HepG2 (cell line): ENCODE data around the gene HBM. TPM values are rescaled to one million over a fixed set of nuclear protein-coding genes. Genes with fewer than 3 reads are reported as not detected.

Source experiments
- FUBP1 ChIP-seq: sonication (generic); formaldehyde crosslinking; IDR thresholded peaks from 2 replicates; pipeline ENCODE4 v1.5.1; 2020; ENCODE audit warnings: missing genetic modification reagents, mild to moderate bottlenecking, borderline replicate concordance
- HNRNPH1 ChIP-seq: fragments of 200-400 bp; formaldehyde crosslinking; optimal IDR thresholded peaks from 2 replicates; pipeline ENCODE3; 2017; ENCODE audit warnings: mild to moderate bottlenecking, low read depth, low read length
- MIXL1 ChIP-seq: IDR thresholded peaks from 2 replicates; pipeline ENCODE4 v1.6.1; 2016
- NRL ChIP-seq: sonication (generic); formaldehyde crosslinking; IDR thresholded peaks from 2 replicates; pipeline ENCODE4 v1.5.0; 2020; ENCODE audit warnings: missing genetic modification reagents, mild to moderate bottlenecking, moderate library complexity, borderline replicate concordance
- PHF8 ChIP-seq: sonication (generic); formaldehyde crosslinking; IDR thresholded peaks from 2 replicates; pipeline ENCODE4 v1.5.0; 2020; ENCODE audit warnings: missing genetic modification reagents
- SIN3A ChIP-seq: IDR thresholded peaks from 2 replicates; pipeline ENCODE4 v1.6.1; 2011; ENCODE audit warnings: low read depth, mild to moderate bottlenecking, control low read depth, low read length, borderline replicate concordance
- THAP8 ChIP-seq: sonication (generic); formaldehyde crosslinking; IDR thresholded peaks from 2 replicates; pipeline ENCODE4 v1.5.1; 2020; ENCODE audit warnings: missing genetic modification reagents, mild to moderate bottlenecking, borderline replicate concordance
- ZFP36L2 ChIP-seq: sonication (generic); formaldehyde crosslinking; IDR thresholded peaks from 2 replicates; pipeline ENCODE4 v1.4.0; 2020; ENCODE audit warnings: missing genetic modification reagents
- ZNF30 ChIP-seq: sonication (generic); formaldehyde crosslinking; IDR thresholded peaks from 2 replicates; pipeline ENCODE4 v1.5.0; 2020; ENCODE audit warnings: mild to moderate bottlenecking, missing genetic modification reagents
- ZNF414 ChIP-seq: sonication (generic); formaldehyde crosslinking; IDR thresholded peaks from 2 replicates; pipeline ENCODE4 v1.5.0; 2020; ENCODE audit warnings: missing genetic modification reagents
- ZNF564 ChIP-seq: sonication (generic); formaldehyde crosslinking; IDR thresholded peaks from 2 replicates; pipeline ENCODE4 v1.8.1; 2023; ENCODE audit warnings: mild to moderate bottlenecking, missing genetic modification reagents
- ZNF576 ChIP-seq: sonication (generic); formaldehyde crosslinking; IDR thresholded peaks from 2 replicates; pipeline ENCODE4 v1.4.0; 2020; ENCODE audit warnings: mild to moderate bottlenecking, missing genetic modification reagents
- ZNF629 ChIP-seq: sonication (generic); formaldehyde crosslinking; conservative IDR thresholded peaks from 2 replicates; pipeline ENCODE4 v1.5.0; 2020; ENCODE audit warnings: missing genetic modification reagents
- ZNF660 ChIP-seq: sonication (generic); formaldehyde crosslinking; IDR thresholded peaks from 2 replicates; pipeline ENCODE4 v1.5.1; 2020; ENCODE audit warnings: mild to moderate bottlenecking, low read depth, missing genetic modification reagents, borderline replicate concordance
- ZNF7 ChIP-seq: IDR thresholded peaks from 2 replicates; pipeline ENCODE4 v1.6.1; 2016; ENCODE audit warnings: missing biosample characterization, missing genetic modification reagents
- ZSCAN20 ChIP-seq: sonication (generic); formaldehyde crosslinking; IDR thresholded peaks from 2 replicates; pipeline ENCODE4 v1.4.0; 2020; ENCODE audit warnings: missing genetic modification reagents, mild to moderate bottlenecking, borderline replicate concordance
- polyA plus RNA-seq, 8 experiments: library from polyadenylated mRNA; depleted of rRNA in 3 of 8; stranded (reverse) in 7 of 8; unstranded in 1 of 8; fragments of >200 nt; fragmentation: Illumina TruSeq in 4 of 8; extraction: Trizol in 4 of 8; gene quantifications; 2 replicates each; pipeline versions ENCODE4 v1.2.1 to v1.2.3, GENCODE V29; 2011 to 2016; ENCODE audit warnings: low read depth in 4 of 8, missing spikeins in 1 of 8, mixed read lengths in 1 of 8; ENCODE audit not compliant: insufficient read depth in 1 of 8
- total RNA-seq, 5 experiments: library from RNA; depleted of rRNA; stranded (reverse); fragments of >200 nt; fragmentation: Illumina TruSeq; extraction: Trizol; gene quantifications; 2 replicates each; pipeline ENCODE4 v1.2.3, GENCODE V29; 2016; ENCODE audit warnings: low read depth in 1 of 5
- TF ChIP-seq, protein P1 (sequence below): IDR thresholded peaks from 2 replicates; pipeline ENCODE4 v1.6.1; 2012; ENCODE audit warnings: low read depth, low read length, improper control_type of control experiment
- TF ChIP-seq, protein P2 (sequence below): sonication (generic); formaldehyde crosslinking; IDR thresholded peaks from 2 replicates; pipeline ENCODE4 v1.5.1; 2020; ENCODE audit warnings: missing genetic modification reagents, mild to moderate bottlenecking, borderline replicate concordance
- TF ChIP-seq, protein P3 (sequence below): sonication (generic); formaldehyde crosslinking; IDR thresholded peaks from 2 replicates; pipeline ENCODE4 v1.8.1; 2023; ENCODE audit warnings: mild to moderate bottlenecking, missing genetic modification reagents, borderline replicate concordance
- TF ChIP-seq, protein P4 (sequence below): IDR thresholded peaks from 2 replicates; pipeline ENCODE4 v1.6.1; 2016; ENCODE audit warnings: missing compliant biosample characterization, missing genetic modification reagents, borderline replicate concordance

The HBM gene
- total and polyA plus RNA-seq, 2 of the 13 experiments (the other 11 are each of a cell fraction or from before 2014, with no cell fraction given), result not detected

GRCh38 chr16:162271-162991 lies 3.3 kb upstream of the HBM start (continued):
- TF ChIP-seq ZNF576 (no peak), HNRNPH1 (no peak), NRL (CRISPR knock-in tag) (no peak; the same call in 1 of the 2 replicates), PHF8 (CRISPR knock-in tag) (no peak), SIN3A (peak; percentile 51; the same call in 1 of the 2 replicates), ZNF414 (CRISPR knock-in tag) (no peak), ZFP36L2 (no peak), ZNF629 (no peak), ZNF30 (CRISPR knock-in tag) (no peak), ZSCAN20 (CRISPR knock-in tag) (no peak), THAP8 (CRISPR knock-in tag) (no peak), ZNF7 (CRISPR knock-in tag) (no peak), FUBP1 (CRISPR knock-in tag) (no peak), ZNF660 (CRISPR knock-in tag) (no peak), MIXL1 (CRISPR knock-in tag) (no peak), ZNF564 (CRISPR knock-in tag) (no peak)
- TF ChIP-seq, protein P1, sequence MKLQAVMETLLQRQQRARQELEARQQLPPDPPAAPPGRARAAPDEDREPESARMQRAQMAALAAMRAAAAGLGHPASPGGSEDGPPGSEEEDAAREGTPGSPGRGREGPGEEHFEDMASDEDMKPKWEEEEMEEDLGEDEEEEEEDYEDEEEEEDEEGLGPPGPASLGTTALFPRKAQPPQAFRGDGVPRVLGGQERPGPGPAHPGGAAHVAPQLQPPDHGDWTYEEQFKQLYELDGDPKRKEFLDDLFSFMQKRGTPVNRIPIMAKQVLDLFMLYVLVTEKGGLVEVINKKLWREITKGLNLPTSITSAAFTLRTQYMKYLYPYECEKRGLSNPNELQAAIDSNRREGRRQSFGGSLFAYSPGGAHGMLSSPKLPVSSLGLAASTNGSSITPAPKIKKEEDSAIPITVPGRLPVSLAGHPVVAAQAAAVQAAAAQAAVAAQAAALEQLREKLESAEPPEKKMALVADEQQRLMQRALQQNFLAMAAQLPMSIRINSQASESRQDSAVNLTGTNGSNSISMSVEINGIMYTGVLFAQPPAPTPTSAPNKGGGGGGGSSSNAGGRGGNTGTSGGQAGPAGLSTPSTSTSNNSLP, result no peak
- TF ChIP-seq, protein P2, sequence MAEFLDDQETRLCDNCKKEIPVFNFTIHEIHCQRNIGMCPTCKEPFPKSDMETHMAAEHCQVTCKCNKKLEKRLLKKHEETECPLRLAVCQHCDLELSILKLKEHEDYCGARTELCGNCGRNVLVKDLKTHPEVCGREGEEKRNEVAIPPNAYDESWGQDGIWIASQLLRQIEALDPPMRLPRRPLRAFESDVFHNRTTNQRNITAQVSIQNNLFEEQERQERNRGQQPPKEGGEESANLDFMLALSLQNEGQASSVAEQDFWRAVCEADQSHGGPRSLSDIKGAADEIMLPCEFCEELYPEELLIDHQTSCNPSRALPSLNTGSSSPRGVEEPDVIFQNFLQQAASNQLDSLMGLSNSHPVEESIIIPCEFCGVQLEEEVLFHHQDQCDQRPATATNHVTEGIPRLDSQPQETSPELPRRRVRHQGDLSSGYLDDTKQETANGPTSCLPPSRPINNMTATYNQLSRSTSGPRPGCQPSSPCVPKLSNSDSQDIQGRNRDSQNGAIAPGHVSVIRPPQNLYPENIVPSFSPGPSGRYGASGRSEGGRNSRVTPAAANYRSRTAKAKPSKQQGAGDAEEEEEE (CRISPR knock-in tag), result no peak
- TF ChIP-seq, protein P3, sequence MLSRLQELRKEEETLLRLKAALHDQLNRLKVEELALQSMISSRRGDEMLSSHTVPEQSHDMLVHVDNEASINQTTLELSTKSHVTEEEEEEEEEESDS (CRISPR knock-in tag), result no peak
- TF ChIP-seq, protein P4, sequence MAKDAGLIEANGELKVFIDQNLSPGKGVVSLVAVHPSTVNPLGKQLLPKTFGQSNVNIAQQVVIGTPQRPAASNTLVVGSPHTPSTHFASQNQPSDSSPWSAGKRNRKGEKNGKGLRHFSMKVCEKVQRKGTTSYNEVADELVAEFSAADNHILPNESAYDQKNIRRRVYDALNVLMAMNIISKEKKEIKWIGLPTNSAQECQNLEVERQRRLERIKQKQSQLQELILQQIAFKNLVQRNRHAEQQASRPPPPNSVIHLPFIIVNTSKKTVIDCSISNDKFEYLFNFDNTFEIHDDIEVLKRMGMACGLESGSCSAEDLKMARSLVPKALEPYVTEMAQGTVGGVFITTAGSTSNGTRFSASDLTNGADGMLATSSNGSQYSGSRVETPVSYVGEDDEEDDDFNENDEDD (CRISPR knock-in tag), result no peak; the same call in 1 of the 2 replicates
